Right atrium auricular region (tissue), 2 donors: ENCODE results near the gene HRH3. TPM values are rescaled to one million over a fixed set of nuclear protein-coding genes. Genes with fewer than 3 reads are reported as not detected.
A peak's percentile ranks its signal among the peaks of the same experiment; 100 is the strongest.

ENCODE experiments used
- DNase-seq: peaks from one replicate; pipeline ENCODE4 v3.0.0-alpha.2; 2019; ENCODE audit warnings: low spot score
- H3K27ac ChIP-seq, 2 donors: fragments of 200-600 bp; sonication (generic); 1 replicate in 1 of 2; 2 replicates in 1 of 2; pipeline ENCODE4 v1.5.1; 2016 to 2019
- H3K27me3 ChIP-seq, 2 donors: fragments of 200-600 bp; sonication (generic); one replicate each; pipeline versions ENCODE4 v1.5.1 to v1.6.0; 2017 to 2019
- H3K36me3 ChIP-seq: fragments of 200-600 bp; sonication (generic); one replicate; pipeline ENCODE4 v1.5.1; 2016
- H3K4me1 ChIP-seq, 2 donors: fragments of 200-600 bp; sonication (generic); one replicate each; pipeline versions ENCODE4 v1.5.1 to v1.6.0; 2017 to 2019
- H3K4me3 ChIP-seq, 2 donors: fragments of 200-600 bp; sonication (generic); 1 replicate in 1 of 2; 2 replicates in 1 of 2; pipeline ENCODE4 v1.5.1; 2017 to 2019; ENCODE audit warnings: mild to moderate bottlenecking in 1 of 2, moderate library complexity in 1 of 2
- H3K9me3 ChIP-seq, 2 donors: fragments of 200-600 bp; sonication (generic); one replicate each; pipeline ENCODE4 v1.5.1; 2019
- total RNA-seq, 2 donors: library from RNA; depleted of rRNA; stranded (reverse); fragments of >200 nt; gene quantifications; one replicate each; pipeline ENCODE4 v1.1.0, GENCODE V29; 2016
- TF ChIP-seq, protein P1 (sequence below), 2 donors: fragments of 200-600 bp; sonication (generic); IDR thresholded peaks; one replicate each; pipeline ENCODE4 v1.5.1; 2019; ENCODE audit warnings: antibody characterized with exemption in 2 of 2

The HRH3 gene
- total RNA-seq, 2 donors from 2014 or later: not detected

DNA sequence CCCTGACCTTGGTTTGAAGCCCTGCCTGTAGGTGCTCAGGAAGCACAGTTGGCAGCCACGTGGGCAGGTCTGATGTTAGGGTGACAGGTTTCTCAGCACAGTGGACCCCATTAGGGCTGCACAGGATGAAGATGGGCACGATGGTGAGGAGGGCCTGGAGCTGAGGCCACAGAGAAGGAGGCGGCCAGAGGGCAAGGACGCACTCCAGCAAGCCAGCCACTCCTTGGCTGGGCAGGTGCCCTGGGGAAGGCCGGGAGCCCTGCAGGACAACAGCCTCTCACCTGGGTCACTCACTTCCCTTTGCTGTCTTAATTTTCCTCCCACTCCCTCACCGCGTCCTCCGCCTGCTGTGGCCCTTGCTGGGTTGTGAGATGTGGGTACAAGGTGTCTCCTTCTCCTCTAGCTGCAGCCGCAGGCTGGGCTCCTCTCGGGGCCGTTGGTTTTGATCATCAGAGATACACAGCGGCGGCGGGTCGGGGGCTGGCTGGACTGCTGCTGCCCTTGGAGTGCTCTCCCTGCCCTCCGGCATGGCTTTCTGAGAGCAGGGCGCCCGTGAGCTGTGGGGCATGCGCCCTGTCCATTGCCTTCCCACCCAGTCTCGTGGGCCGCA, 23.9 kb upstream of the HRH3 start:
- no peaks in the 10 kb centered on the region for H3K36me3 ChIP-seq
- H3K27me3 ChIP-seq: no peaks in the 10 kb centered on the region
- H3K27ac ChIP-seq: peak overlapping the region in 1 of 2 donors; percentile 70
- TF ChIP-seq, protein P1, sequence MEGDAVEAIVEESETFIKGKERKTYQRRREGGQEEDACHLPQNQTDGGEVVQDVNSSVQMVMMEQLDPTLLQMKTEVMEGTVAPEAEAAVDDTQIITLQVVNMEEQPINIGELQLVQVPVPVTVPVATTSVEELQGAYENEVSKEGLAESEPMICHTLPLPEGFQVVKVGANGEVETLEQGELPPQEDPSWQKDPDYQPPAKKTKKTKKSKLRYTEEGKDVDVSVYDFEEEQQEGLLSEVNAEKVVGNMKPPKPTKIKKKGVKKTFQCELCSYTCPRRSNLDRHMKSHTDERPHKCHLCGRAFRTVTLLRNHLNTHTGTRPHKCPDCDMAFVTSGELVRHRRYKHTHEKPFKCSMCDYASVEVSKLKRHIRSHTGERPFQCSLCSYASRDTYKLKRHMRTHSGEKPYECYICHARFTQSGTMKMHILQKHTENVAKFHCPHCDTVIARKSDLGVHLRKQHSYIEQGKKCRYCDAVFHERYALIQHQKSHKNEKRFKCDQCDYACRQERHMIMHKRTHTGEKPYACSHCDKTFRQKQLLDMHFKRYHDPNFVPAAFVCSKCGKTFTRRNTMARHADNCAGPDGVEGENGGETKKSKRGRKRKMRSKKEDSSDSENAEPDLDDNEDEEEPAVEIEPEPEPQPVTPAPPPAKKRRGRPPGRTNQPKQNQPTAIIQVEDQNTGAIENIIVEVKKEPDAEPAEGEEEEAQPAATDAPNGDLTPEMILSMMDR (IDR thresholded peaks at IDR 0.05): no peak
- DNase-seq: no peak
- peaks cover 0 to 75% of the 10 kb centered on the region in 2 donors for H3K4me1 ChIP-seq
- H3K9me3 ChIP-seq: no peaks in the 10 kb centered on the region
- H3K4me3 ChIP-seq: no peak overlapping the region

DNA sequence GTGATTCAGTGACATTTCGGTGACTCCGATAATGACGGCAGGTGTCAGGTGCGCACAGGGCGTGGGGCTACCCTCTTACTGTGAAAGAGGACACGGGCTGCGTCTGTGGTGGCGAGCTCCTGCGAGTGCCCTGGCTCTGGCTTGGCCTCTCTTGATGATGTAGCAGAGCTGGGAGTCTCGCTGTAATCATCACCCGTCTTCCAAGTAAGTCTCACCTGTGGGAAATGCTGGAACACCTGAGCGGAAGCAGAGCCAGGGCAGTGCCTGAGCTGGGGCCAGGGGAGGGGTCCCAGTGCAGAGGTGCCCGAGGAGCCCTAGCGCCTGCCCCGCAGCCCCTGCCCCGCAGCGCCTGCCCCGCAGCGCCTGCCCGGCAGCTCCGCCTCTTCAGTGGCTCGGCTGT, 23.0 kb upstream of the HRH3 start:
- Histone ChIP-seq H3K4me1 (peaks cover 0 to 77% of the 10 kb centered on the region in 2 donors), H3K4me3 (no peak overlapping the region), H3K36me3 (no peaks in the 10 kb centered on the region), H3K27me3 (no peaks in the 10 kb centered on the region), H3K27ac (peak overlapping the region in 1 of 2 donors; percentile 92), H3K9me3 (no peaks in the 10 kb centered on the region)
- TF ChIP-seq, protein P1 (IDR thresholded peaks at IDR 0.05): no peak
- no peak for DNase-seq

DNA sequence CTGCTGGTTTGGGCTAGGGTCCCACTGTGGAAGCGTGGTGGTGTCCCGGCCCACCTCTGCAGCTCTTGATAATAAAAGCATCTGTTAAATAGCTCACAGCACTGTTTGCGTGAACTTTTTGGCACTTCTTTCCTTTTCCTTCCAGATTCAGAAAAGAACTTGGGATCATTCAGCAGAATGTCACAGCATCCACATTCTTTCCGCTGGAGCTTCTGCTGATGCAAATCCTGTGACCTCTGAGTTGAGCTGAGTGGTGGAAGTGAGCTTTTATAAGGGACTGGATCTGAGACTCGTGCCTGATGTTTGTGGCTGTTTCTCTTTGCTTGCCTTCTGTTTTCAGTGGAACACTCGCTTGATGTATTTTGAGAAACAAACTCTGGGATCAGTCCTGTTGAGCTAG, 22.1 kb upstream of the HRH3 start:
- TF ChIP-seq, protein P1 (IDR thresholded peaks at IDR 0.05): no peak
- Histone ChIP-seq H3K27me3 (no peaks in the 10 kb centered on the region), H3K36me3 (no peaks in the 10 kb centered on the region), H3K27ac (peak overlapping the region; percentile 48 to 92), H3K4me1 (peaks cover 0 to 77% of the 10 kb centered on the region in 2 donors), H3K9me3 (no peaks in the 10 kb centered on the region), H3K4me3 (no peak overlapping the region)
- no peak for DNase-seq

DNA sequence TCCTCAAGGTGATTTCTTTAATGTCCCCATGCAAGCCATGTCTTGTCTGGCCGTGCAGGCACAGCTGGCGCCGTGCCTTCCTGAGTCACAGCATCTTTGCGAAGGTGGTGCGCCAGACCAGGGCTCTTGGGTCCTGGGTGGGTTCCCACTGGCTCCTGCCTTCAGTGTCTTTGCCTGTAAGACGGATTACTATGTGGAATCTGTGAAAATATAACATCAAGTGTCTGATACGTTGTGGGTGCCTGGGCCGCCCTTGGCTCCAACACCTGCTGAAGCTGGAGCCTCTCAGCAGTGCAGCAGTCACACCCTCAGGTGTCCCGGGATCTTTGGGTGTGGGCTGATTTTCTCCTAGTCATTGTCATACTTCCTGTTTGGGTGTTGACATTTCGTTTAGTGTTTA, 21.4 kb upstream of the HRH3 start:
- no peak for DNase-seq
- Histone ChIP-seq H3K4me1 (peaks cover 0 to 75% of the 10 kb centered on the region in 2 donors), H3K4me3 (no peak overlapping the region), H3K27ac (peak overlapping the region; percentile 48 to 92), H3K9me3 (no peaks in the 10 kb centered on the region), H3K36me3 (no peaks in the 10 kb centered on the region), H3K27me3 (no peaks in the 10 kb centered on the region)
- TF ChIP-seq, protein P1 (IDR thresholded peaks at IDR 0.05): no peak

DNA sequence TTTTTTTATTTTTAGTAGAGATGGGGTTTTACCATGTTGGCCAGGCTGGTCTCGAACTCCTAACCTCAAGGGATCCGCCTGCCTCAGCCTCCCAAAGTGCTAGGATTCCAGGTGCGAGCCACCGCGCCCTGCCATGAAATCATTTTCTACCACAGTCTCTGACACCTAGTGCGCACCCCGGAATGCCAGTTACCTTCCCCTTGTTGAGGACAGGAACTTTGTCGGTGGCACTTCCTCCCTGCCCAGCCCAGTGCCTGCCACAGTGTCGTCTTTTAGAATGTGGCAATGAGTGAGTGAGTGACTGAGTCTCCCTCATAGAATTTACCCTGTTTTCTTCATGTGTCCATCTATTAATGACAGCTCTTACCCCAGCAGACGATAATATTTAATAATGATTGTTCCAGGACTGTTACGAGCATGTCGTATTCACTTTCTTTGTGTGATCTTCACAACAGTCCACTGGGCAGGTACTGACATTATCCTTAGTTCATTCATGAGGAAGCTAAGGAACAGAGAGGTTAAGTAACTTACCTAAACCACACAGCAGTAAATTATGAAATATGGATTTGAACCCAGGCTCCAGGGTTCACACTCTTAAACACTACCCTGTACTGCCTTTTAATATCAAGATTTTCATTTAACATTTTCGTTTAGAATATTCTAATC, 20.1 kb upstream of the HRH3 start:
- Histone ChIP-seq H3K4me1 (peaks cover 0 to 68% of the 10 kb centered on the region in 2 donors), H3K27me3 (no peaks in the 10 kb centered on the region), H3K27ac (peak overlapping the region; percentile 92 to 93), H3K4me3 (no peak overlapping the region), H3K9me3 (no peaks in the 10 kb centered on the region), H3K36me3 (no peaks in the 10 kb centered on the region)
- DNase-seq: no peak
- TF ChIP-seq, protein P1 (IDR thresholded peaks at IDR 0.05): no peak
